ENCODE results near the gene LRP6. TPM values are rescaled to one million over a fixed set of nuclear protein-coding genes. Genes with fewer than 3 reads are reported as not detected.

The LRP6 gene
- total RNA-seq, 1 experiment from 2014 or later: 22.0 TPM

GRCh38 chr12:12079291-12079690 is 187.6 kb downstream of the LRP6 start:
- TF ChIP-seq TCF7L2 (IDR thresholded peaks at IDR 0.05; ENCODE audit: low read depth, low read length): no peak
- TF ChIP-seq CTCF (IDR thresholded peaks at IDR 0.05): no peak
- no peak for TF ChIP-seq POLR2AphosphoS5 (IDR thresholded peaks at IDR 0.05; ENCODE audit: low read depth, low read length)
- DNase-seq (ENCODE audit: low read depth, low spot score) (no peak), ATAC-seq (no peak)
- Histone ChIP-seq H3K27me3 (ENCODE audit: control insufficient read depth, insufficient read depth, low read length) (no peaks in the 10 kb centered on the region), H3K36me3 (ENCODE audit: control insufficient read depth, insufficient read depth, low read length) (no peaks in the 10 kb centered on the region), H3K4me3 (ENCODE audit: low read depth in 2 of 2, low read length in 2 of 2) (no peak overlapping the region), H3K9me3 (ENCODE audit: control insufficient read depth, insufficient read depth, low read depth, low read length) (no peaks in the 10 kb centered on the region), H3K27ac (ENCODE audit: low read length) (no peak overlapping the region), H3K4me1 (ENCODE audit: control insufficient read depth, insufficient read depth, low read length) (no peaks in the 10 kb centered on the region)
- intact Hi-C loops (cut with micrococcal nuclease; ENCODE audit: unreplicated experiment): no loop called here
- in situ Hi-C loops (cut with HindIII; ENCODE audit: low pct_unique_long_range_greater_than_20kb, low sequenced_read_pairs): no loop called here
- ChIA-PET CTCF (interaction anchor here (0.7 kb wide), 1 partner anchor 521 kb away, joined by 6 read pairs; no protein-coding TSS in a partner anchor), POLR2A (no interaction called here)
- BruUV-seq (replicated peaks): no TSS peak

GRCh38 chr12:12072064-12072760 is 194.6 kb downstream of the LRP6 start:
- POLR2A ChIA-PET: no interaction called here
- ATAC-seq (no peak), DNase-seq (ENCODE audit: low read depth, low spot score) (no peak)
- intact Hi-C loops (cut with micrococcal nuclease; ENCODE audit: unreplicated experiment) (no loop called here), in situ Hi-C loops (cut with HindIII; ENCODE audit: low pct_unique_long_range_greater_than_20kb, low sequenced_read_pairs) (no loop called here)
- H3K27ac ChIP-seq (ENCODE audit: low read length): no peak overlapping the region
- H3K9me3 ChIP-seq (ENCODE audit: control insufficient read depth, insufficient read depth, low read depth, low read length): no peaks in the 10 kb centered on the region
- no TSS peak for BruUV-seq (replicated peaks)
- CTCF ChIA-PET: no interaction called here
- H3K27me3 ChIP-seq (ENCODE audit: control insufficient read depth, insufficient read depth, low read length): no peaks in the 10 kb centered on the region; the same call in 1 of the 2 replicates
- no peaks in the 10 kb centered on the region for H3K36me3 ChIP-seq (ENCODE audit: control insufficient read depth, insufficient read depth, low read length)
- no peak overlapping the region for H3K4me3 ChIP-seq (ENCODE audit: low read depth in 2 of 2, low read length in 2 of 2)
- TF ChIP-seq TCF7L2 (IDR thresholded peaks at IDR 0.05; ENCODE audit: low read depth, low read length): no peak
- no peak for TF ChIP-seq CTCF (IDR thresholded peaks at IDR 0.05)
- TF ChIP-seq REST (IDR thresholded peaks at IDR 0.05; ENCODE audit: insufficient read depth in 1 of 2, low read depth in 2 of 2, low read length in 1 of 2): no peak
- no peak for TF ChIP-seq POLR2AphosphoS5 (IDR thresholded peaks at IDR 0.05; ENCODE audit: low read depth, low read length)
- no peak for TF ChIP-seq SIN3A (IDR thresholded peaks at IDR 0.05; ENCODE audit: borderline replicate concordance, insufficient read depth, low read depth, low read length)
- no peaks in the 10 kb centered on the region; the same call in 1 of the 2 replicates for H3K4me1 ChIP-seq (ENCODE audit: control insufficient read depth, insufficient read depth, low read length)

Data from Panc1 (cell line).